ENCODE measurements around the gene DLK2.

GRCh38 chr6:43503443-43503842 is 48.1 kb upstream of the DLK2 start:
- no peak for TF ChIP-seq CTCF (IDR thresholded peaks at IDR 0.05)
- TF ChIP-seq POLR2A (IDR thresholded peaks at IDR 0.05): no peak

Data from body of pancreas (tissue), 4 donors.